Neural cell (in vitro differentiated cells): Measurements from ENCODE around the gene MYH6. TPM values are rescaled to one million over a fixed set of nuclear protein-coding genes. Genes with fewer than 3 reads are reported as not detected.

Experiments
- H2AFZ ChIP-seq: fragments of 200-600, 300-800 bp; sonication (generic), shearing (Covaris generic); 2 replicates; pipeline ENCODE4 v1.6.0; 2014; ENCODE audit warnings: low read depth, mild to moderate bottlenecking, antibody characterized with exemption, low read length, moderate library complexity
- H3F3A ChIP-seq: fragments of 200-600 bp; shearing (Covaris generic); 2 replicates; pipeline ENCODE4 v1.6.1; 2016; ENCODE audit warnings: mild to moderate bottlenecking, moderate library complexity, mixed read lengths, antibody characterized with exemption, low read length; ENCODE audit not compliant: insufficient read depth, poor library complexity, severe bottlenecking
- H3K27ac ChIP-seq: fragments of 200-600, 300-800 bp; sonication (generic), shearing (Covaris generic); 2 replicates; pipeline ENCODE4 v1.5.1; 2014; ENCODE audit warnings: mild to moderate bottlenecking, low read length, moderate library complexity
- H3K27me3 ChIP-seq: fragments of 300-800, 200-600 bp; sonication (generic), shearing (Covaris generic); 2 replicates; pipeline ENCODE4 v1.6.0; 2014; ENCODE audit warnings: mild to moderate bottlenecking, low read depth, low read length, moderate library complexity; ENCODE audit not compliant: insufficient read depth
- H3K36me3 ChIP-seq: fragments of 300-800, 200-600 bp; sonication (generic), shearing (Covaris generic); 2 replicates; pipeline ENCODE4 v1.5.1; 2014; ENCODE audit warnings: mild to moderate bottlenecking, antibody characterized with exemption, low read length, moderate library complexity; ENCODE audit not compliant: insufficient read depth
- H3K4me2 ChIP-seq: fragments of 300-800, 200-600 bp; sonication (generic), shearing (Covaris generic); 2 replicates; pipeline ENCODE4 v1.6.0; 2014; ENCODE audit warnings: mild to moderate bottlenecking, low read length
- H3K4me3 ChIP-seq: fragments of 300-800, 200-600 bp; sonication (generic), shearing (Covaris generic); 2 replicates; pipeline ENCODE4 v1.5.1; 2014; ENCODE audit warnings: mild to moderate bottlenecking, low read length, moderate library complexity
- H3K79me2 ChIP-seq: fragments of 200-600 bp; shearing (Covaris generic); replicated peaks from 2 replicates; pipeline ENCODE4 v1.6.0; 2014; ENCODE audit warnings: mild to moderate bottlenecking, low read length, moderate library complexity; ENCODE audit not compliant: insufficient read depth
- H3K9ac ChIP-seq: fragments of 300-800, 200-600 bp; sonication (generic), shearing (Covaris generic); 2 replicates; pipeline ENCODE4 v1.6.1; 2016; ENCODE audit warnings: mild to moderate bottlenecking, low read length, mixed read lengths
- H3K9me2 ChIP-seq: fragments of 200-600 bp; shearing (Covaris generic); 2 replicates; pipeline ENCODE4 v1.6.1; 2016; ENCODE audit warnings: mild to moderate bottlenecking, low read length, mixed read lengths; ENCODE audit not compliant: insufficient read depth
- H3K9me3 ChIP-seq: fragments of 200-600, 300-800 bp; sonication (generic), shearing (Covaris generic); 2 replicates; pipeline ENCODE4 v1.6.1; 2016; ENCODE audit warnings: mild to moderate bottlenecking, mixed run types, low read length, moderate library complexity, mixed read lengths
- H4K20me1 ChIP-seq: fragments of 200-600 bp; shearing (Covaris generic); 2 replicates; pipeline ENCODE4 v1.6.1; 2016; ENCODE audit warnings: mild to moderate bottlenecking, mixed run types; ENCODE audit not compliant: insufficient read depth
- EP300 ChIP-seq: fragments of 450-650 bp; conservative IDR thresholded peaks from 2 replicates; pipeline ENCODE4 v1.6.1; 2014; ENCODE audit warnings: antibody characterized with exemption, mild to moderate bottlenecking, moderate library complexity; ENCODE audit not compliant: poor library complexity, severe bottlenecking
- EZH2 ChIP-seq: fragments of 200-600, 300-800 bp; shearing (Covaris generic), sonication (generic); IDR thresholded peaks from 2 replicates; pipeline ENCODE4 v1.6.1; 2014; ENCODE audit warnings: antibody characterized with exemption, low read length, borderline replicate concordance, mild to moderate bottlenecking; ENCODE audit not compliant: insufficient read depth, poor library complexity, severe bottlenecking
- MXI1 ChIP-seq: fragments of 450-650 bp; conservative IDR thresholded peaks from 2 replicates; pipeline ENCODE4 v1.6.1; 2014; ENCODE audit warnings: antibody characterized with exemption, mild to moderate bottlenecking; ENCODE audit not compliant: poor library complexity, severe bottlenecking
- POLR2AphosphoS5 ChIP-seq: IDR thresholded peaks from 2 replicates; pipeline ENCODE4 v1.6.1; 2012
- RAD21 ChIP-seq: fragments of 450-650 bp; conservative IDR thresholded peaks from 2 replicates; pipeline ENCODE4 v1.6.1; 2014; ENCODE audit warnings: antibody characterized with exemption, mild to moderate bottlenecking, moderate library complexity
- SMC3 ChIP-seq: fragments of 450-650 bp; conservative IDR thresholded peaks from 2 replicates; pipeline ENCODE4 v1.6.1; 2014; ENCODE audit warnings: antibody characterized with exemption, mild to moderate bottlenecking, moderate library complexity; ENCODE audit not compliant: poor library complexity
- TAF1 ChIP-seq: IDR thresholded peaks from 2 replicates; pipeline ENCODE4 v1.6.1; 2012; ENCODE audit warnings: low read depth
- polyA plus RNA-seq: library from polyadenylated mRNA; depleted of rRNA; stranded (reverse); fragments of >200 nt; gene quantifications from 2 replicates; pipeline ENCODE4 v1.2.3, GENCODE V29; 2014
- TF ChIP-seq, protein P1 (sequence below): fragments of 450-650 bp; IDR thresholded peaks from 2 replicates; pipeline ENCODE4 v1.5.1; 2014; ENCODE audit warnings: antibody characterized with exemption, mild to moderate bottlenecking, moderate library complexity; ENCODE audit not compliant: poor library complexity, severe bottlenecking
- TF ChIP-seq, protein P2 (sequence below): IDR thresholded peaks from 2 replicates; pipeline ENCODE4 v1.6.1; 2012; ENCODE audit warnings: borderline replicate concordance

The MYH6 gene
- polyA plus RNA-seq, 1 donor from 2014 or later: not detected

DNA sequence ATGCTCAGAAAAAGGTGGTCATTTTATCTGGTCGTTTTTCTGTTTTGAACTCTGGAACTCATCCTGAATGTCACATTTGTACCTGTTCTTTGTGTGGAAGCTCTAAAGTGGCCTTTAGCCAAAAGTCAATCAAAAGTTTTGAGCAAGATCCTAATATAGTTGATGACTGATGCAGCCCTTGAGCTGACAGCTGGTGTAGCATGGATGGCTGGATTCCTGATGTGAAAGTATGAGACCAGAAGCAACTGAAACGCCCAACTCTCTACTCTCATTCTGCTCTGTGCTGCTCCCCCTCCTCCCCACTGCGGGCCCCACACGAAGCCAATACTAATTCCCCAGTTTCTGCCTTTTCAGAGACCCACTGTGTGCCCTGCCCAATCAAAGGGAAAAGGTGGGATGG lies 37.7 kb upstream of the MYH6 start:
- Histone ChIP-seq H3K4me3 (no peak overlapping the region), H3F3A (no peaks in the 10 kb centered on the region), H2AFZ (no peak overlapping the region), H3K27me3 (no peaks in the 10 kb centered on the region), H3K9ac (no peak overlapping the region), H3K9me2 (no peaks in the 10 kb centered on the region), H3K9me3 (no peaks in the 10 kb centered on the region), H3K79me2 (no peaks in the 10 kb centered on the region), H3K36me3 (no peaks in the 10 kb centered on the region), H3K27ac (no peak overlapping the region), H3K4me2 (no peak overlapping the region), H4K20me1 (no peaks in the 10 kb centered on the region)
- TF ChIP-seq SMC3 (no peak), EP300 (no peak), MXI1 (no peak), POLR2AphosphoS5 (no peak), RAD21 (no peak), TAF1 (no peak), EZH2 (no peak)
- TF ChIP-seq, protein P1, sequence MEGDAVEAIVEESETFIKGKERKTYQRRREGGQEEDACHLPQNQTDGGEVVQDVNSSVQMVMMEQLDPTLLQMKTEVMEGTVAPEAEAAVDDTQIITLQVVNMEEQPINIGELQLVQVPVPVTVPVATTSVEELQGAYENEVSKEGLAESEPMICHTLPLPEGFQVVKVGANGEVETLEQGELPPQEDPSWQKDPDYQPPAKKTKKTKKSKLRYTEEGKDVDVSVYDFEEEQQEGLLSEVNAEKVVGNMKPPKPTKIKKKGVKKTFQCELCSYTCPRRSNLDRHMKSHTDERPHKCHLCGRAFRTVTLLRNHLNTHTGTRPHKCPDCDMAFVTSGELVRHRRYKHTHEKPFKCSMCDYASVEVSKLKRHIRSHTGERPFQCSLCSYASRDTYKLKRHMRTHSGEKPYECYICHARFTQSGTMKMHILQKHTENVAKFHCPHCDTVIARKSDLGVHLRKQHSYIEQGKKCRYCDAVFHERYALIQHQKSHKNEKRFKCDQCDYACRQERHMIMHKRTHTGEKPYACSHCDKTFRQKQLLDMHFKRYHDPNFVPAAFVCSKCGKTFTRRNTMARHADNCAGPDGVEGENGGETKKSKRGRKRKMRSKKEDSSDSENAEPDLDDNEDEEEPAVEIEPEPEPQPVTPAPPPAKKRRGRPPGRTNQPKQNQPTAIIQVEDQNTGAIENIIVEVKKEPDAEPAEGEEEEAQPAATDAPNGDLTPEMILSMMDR: no peak
- TF ChIP-seq, protein P2, sequence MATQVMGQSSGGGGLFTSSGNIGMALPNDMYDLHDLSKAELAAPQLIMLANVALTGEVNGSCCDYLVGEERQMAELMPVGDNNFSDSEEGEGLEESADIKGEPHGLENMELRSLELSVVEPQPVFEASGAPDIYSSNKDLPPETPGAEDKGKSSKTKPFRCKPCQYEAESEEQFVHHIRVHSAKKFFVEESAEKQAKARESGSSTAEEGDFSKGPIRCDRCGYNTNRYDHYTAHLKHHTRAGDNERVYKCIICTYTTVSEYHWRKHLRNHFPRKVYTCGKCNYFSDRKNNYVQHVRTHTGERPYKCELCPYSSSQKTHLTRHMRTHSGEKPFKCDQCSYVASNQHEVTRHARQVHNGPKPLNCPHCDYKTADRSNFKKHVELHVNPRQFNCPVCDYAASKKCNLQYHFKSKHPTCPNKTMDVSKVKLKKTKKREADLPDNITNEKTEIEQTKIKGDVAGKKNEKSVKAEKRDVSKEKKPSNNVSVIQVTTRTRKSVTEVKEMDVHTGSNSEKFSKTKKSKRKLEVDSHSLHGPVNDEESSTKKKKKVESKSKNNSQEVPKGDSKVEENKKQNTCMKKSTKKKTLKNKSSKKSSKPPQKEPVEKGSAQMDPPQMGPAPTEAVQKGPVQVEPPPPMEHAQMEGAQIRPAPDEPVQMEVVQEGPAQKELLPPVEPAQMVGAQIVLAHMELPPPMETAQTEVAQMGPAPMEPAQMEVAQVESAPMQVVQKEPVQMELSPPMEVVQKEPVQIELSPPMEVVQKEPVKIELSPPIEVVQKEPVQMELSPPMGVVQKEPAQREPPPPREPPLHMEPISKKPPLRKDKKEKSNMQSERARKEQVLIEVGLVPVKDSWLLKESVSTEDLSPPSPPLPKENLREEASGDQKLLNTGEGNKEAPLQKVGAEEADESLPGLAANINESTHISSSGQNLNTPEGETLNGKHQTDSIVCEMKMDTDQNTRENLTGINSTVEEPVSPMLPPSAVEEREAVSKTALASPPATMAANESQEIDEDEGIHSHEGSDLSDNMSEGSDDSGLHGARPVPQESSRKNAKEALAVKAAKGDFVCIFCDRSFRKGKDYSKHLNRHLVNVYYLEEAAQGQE: no peak

DNA sequence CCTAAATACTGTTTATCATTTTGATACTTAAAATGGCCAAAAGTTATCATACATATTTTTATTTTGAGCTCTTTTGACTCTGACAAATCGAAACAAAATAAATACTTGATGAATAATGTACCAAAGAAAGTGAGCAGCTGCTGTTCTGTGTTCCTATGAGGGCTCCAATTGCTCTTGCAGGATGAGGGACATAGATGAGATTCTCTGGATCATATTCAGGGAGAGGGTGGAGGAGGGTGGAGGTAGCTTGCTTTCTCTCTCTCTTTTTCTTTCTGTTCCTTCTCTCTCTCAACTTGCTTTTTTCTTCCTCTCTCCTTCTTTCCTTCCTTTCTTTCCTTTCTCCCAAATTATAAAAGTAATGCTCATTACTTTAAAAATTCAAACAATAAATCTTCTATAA lies 36.2 kb upstream of the MYH6 start:
- H3K27ac ChIP-seq: no peak overlapping the region
- no peaks in the 10 kb centered on the region for H3K9me2 ChIP-seq
- H3K27me3 ChIP-seq: no peaks in the 10 kb centered on the region
- H3K36me3 ChIP-seq: no peaks in the 10 kb centered on the region
- H3F3A ChIP-seq: no peaks in the 10 kb centered on the region
- no peak overlapping the region for H2AFZ ChIP-seq
- no peaks in the 10 kb centered on the region for H3K9me3 ChIP-seq
- no peaks in the 10 kb centered on the region for H3K79me2 ChIP-seq
- H3K4me2 ChIP-seq: no peak overlapping the region
- H4K20me1 ChIP-seq: no peaks in the 10 kb centered on the region
- H3K9ac ChIP-seq: no peak overlapping the region
- no peak overlapping the region for H3K4me3 ChIP-seq
- TF ChIP-seq EP300 (no peak), TAF1 (no peak)

DNA sequence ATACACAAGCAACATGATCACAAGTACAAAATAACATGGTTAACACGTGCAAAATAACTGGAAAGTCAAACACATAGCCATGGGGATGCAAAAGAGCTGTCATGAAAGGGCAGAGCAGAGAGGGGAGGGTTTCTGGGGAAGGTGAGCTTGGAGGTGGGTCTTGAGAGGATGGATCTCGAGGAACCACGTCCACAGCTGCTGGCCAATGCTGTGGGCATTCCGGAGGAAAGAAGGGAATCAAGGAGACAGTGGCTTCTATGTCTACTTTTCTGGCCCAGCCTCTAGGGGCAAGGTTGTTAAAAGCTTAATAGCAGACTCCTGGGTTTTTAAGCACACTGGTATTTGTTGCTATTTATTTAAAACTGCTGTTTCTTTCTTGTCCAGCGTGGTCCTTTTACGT lies 35.8 kb upstream of the MYH6 start:
- Histone ChIP-seq H3K9me2 (no peaks in the 10 kb centered on the region), H3K9me3 (no peaks in the 10 kb centered on the region), H3K4me3 (no peak overlapping the region), H2AFZ (no peak overlapping the region), H3K27ac (no peak overlapping the region), H3K4me2 (no peak overlapping the region), H3K36me3 (no peaks in the 10 kb centered on the region), H4K20me1 (no peaks in the 10 kb centered on the region), H3K9ac (no peak overlapping the region), H3F3A (no peaks in the 10 kb centered on the region), H3K27me3 (no peaks in the 10 kb centered on the region), H3K79me2 (no peaks in the 10 kb centered on the region)
- no peak for TF ChIP-seq SMC3
- no peak for TF ChIP-seq MXI1
- no peak for TF ChIP-seq EZH2
- TF ChIP-seq RAD21: no peak
- TF ChIP-seq POLR2AphosphoS5: no peak
- no peak for TF ChIP-seq EP300
- TF ChIP-seq, protein P2: no peak
- TF ChIP-seq TAF1: no peak
- TF ChIP-seq, protein P1: no peak
